ENCODE measurements around the gene TCL1A. TPM values are rescaled to one million over a fixed set of nuclear protein-coding genes. Genes with fewer than 3 reads are reported as not detected.

TCL1A gene, protein sequence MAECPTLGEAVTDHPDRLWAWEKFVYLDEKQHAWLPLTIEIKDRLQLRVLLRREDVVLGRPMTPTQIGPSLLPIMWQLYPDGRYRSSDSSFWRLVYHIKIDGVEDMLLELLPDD
- total RNA-seq, result not detected in 2 replicates

DNA sequence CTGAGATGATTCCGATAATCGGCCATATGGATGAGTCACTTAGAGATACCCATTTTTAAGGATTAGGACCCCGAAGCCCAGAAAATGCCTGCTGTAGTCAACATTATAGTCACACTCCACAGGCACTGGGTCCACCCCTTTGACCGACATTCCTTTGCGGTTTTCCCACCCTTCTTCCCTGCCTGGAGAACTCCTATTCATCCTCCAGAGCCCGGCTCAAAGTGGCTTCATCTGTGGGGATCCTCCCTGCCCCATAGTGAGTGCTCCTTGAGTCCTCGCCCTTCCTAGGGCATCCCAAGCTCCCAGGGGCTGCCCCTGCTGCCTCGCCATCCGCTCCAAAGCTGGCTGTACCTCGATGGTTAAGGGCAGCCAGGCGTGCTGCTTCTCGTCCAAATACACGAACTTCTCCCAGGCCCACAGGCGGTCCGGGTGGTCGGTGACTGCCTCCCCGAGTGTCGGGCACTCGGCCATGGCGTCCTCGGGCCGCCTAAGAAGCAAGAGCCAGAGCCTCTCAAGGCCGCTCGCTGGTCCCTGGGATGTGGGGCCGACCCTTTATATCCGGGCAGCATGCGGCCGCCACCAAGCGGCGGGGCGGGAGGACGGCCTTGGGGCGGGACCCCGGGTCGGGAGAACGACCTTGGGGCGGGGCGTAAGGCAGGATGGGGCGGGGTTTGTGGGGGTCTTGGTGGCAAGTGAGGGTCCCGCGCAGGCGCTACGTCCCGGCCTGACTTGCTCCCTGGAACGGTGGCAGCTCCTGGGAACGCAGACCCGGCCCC lies at the start of gene TCL1A:
Gene TCL1A (minus strand): TSS at position 530 of the 776 bp plus-strand sequence. CDS start 59 bp downstream, at position 471.

GRCh38 chr14:95685978-95686922 lies 27.7 kb downstream of the TCL1A start, which contains the start of gene TCL1B:
TSS of gene TCL1B (plus strand) at chr14:95686426. CDS start at chr14:95686468, 42 bp downstream.

Other genes starting within 250 kb of the TCL1A start
- 6.2 and 15.2 TPM in 2 replicates for gene SYNE3, start 197.5 kb downstream of the TCL1A start, total RNA-seq
- gene GLRX5, start 179.1 kb downstream of the TCL1A start, total RNA-seq, result 27.1 and 34.7 TPM in 2 replicates
- not detected in 2 replicates for gene TCL1B, start 27.7 kb downstream of the TCL1A start, total RNA-seq
- not detected in 2 replicates for gene TUNAR, start 162.7 kb upstream of the TCL1A start, total RNA-seq

All from smooth muscle cell of the umbilical artery (primary cell).